MCF 10A (cell line): Measurements from ENCODE around the gene PARVB. TPM values are rescaled to one million over a fixed set of nuclear protein-coding genes. Genes with fewer than 3 reads are reported as not detected.

Source experiments
- BruUV-seq: library from RNA; stranded (reverse); fragments of 400-500 nt; replicated peaks from 2 replicates; lab custom pipeline; 2021; lab: Mats Ljungman, UMichigan
- CTCF ChIA-PET: fragments of 300-600 bp; sonication (Branson Sonifier 250); formaldehyde crosslinking; extraction: SDS; loops from one replicate; lab custom pipeline; 2021; ENCODE audit warnings: antibody characterized with exemption, inconsistent platforms; lab: Yijun Ruan, JAX
- POLR2A ChIA-PET: fragments of 300-600, 350-650 bp; sonication (Branson Sonifier 250); formaldehyde crosslinking; extraction: SDS; loops from one replicate; lab custom pipeline; 2020; ENCODE audit warnings: antibody characterized with exemption, inconsistent platforms; lab: Yijun Ruan, JAX
- DNase-seq: peaks from one replicate; pipeline ENCODE4 v3.0.0-alpha.2; 2018; ENCODE audit not compliant: unreplicated experiment
- H3K27ac Mint-ChIP-seq: one replicate; pipeline ENCODE4 v1.8.0; 2022; ENCODE audit warnings: mild to moderate bottlenecking, low read depth, mixed read lengths; ENCODE audit not compliant: unreplicated experiment
- H3K27me3 Mint-ChIP-seq: one replicate; pipeline ENCODE4 v1.8.0; 2022; ENCODE audit warnings: mixed read lengths; ENCODE audit not compliant: insufficient read depth, unreplicated experiment
- H3K36me3 Mint-ChIP-seq: one replicate; pipeline ENCODE4 v1.8.0; 2022; ENCODE audit warnings: mild to moderate bottlenecking, moderate library complexity, mixed read lengths; ENCODE audit not compliant: insufficient read depth, unreplicated experiment
- H3K4me1 Mint-ChIP-seq: one replicate; pipeline ENCODE4 v1.8.0; 2022; ENCODE audit warnings: mixed read lengths; ENCODE audit not compliant: insufficient read depth, unreplicated experiment
- H3K4me3 Mint-ChIP-seq: one replicate; pipeline ENCODE4 v1.8.0; 2022; ENCODE audit warnings: mild to moderate bottlenecking, moderate library complexity, mixed read lengths; ENCODE audit not compliant: unreplicated experiment
- H3K9me3 Mint-ChIP-seq: one replicate; pipeline ENCODE4 v1.8.0; 2022; ENCODE audit warnings: mixed read lengths; ENCODE audit not compliant: unreplicated experiment
- intact Hi-C: fragments of 100-400 bp; cut with micrococcal nuclease; formaldehyde crosslinking; loops from 2 replicates; pipeline ENCODE4 v1.14.1; 2022
- total RNA-seq: library from RNA; stranded (reverse); gene quantifications from 2 replicates; pipeline ENCODE4 v1.2.3, GENCODE V29; 2022
- TF ChIP-seq, protein P1 (sequence below): fragments of 200-600 bp; IDR thresholded peaks from one replicate; pipeline ENCODE4 v1.8.0; 2022; ENCODE audit warnings: antibody characterized with exemption, mild to moderate bottlenecking; ENCODE audit not compliant: unreplicated experiment

The PARVB gene
- total RNA-seq, 1 experiment from 2014 or later: 26.0 TPM

DNA sequence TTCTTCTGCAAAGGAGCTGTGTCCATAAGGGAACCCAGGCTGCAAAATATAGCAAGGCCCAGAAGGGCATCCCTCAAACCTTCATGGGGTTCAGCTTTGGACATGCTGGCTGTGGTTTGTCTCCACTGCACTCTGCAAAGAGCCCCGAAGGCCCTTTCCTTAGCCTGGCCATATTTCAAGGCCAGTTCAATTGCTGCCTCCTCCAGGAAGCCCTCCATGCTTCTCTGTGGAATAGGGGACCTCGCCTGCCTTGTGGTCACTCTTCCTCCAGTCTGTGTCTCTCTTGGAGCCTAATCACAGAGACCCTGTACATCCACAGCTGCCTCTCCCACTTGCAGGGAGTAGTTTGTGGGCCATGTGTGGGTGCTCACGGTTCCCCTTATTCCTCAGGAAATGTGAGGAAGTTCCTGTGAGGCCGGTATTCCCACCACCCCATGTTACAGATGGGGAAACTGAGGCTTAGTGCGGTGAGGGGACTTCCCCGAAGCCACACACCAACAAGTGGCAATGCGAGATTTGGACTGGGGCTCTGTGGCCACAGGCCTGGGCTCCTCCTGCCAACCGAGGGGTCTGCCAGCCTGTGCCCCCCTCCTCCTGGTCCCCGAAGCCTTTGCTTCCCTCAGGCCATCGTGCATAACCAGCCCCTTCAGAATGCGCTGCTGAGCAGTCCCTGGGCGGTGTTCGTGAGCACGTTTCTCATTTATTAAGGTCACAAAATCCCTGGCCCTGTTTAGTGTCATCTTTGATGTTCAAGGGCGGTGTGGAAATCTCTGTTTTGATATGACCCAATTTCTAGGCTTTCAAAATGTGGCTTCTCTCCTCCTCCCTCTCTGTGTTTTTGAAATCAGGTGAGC is 65.8 kb downstream of the PARVB start:
- intact Hi-C loops: loop anchor here (10.0 kb wide), 1 partner anchor 55 kb away; no protein-coding TSS in a partner anchor
- H3K36me3 Mint-ChIP-seq: no peaks in the 10 kb centered on the region
- ChIA-PET POLR2A (interaction anchor here (0.6 kb wide), 1 partner anchor 291 kb away, joined by 3 read pairs; no protein-coding TSS in a partner anchor), CTCF (interaction anchor here (0.6 kb wide), 2 partner anchors 12 to 701 kb away, joined by 3 read pairs; no protein-coding TSS in a partner anchor)
- TF ChIP-seq, protein P1, sequence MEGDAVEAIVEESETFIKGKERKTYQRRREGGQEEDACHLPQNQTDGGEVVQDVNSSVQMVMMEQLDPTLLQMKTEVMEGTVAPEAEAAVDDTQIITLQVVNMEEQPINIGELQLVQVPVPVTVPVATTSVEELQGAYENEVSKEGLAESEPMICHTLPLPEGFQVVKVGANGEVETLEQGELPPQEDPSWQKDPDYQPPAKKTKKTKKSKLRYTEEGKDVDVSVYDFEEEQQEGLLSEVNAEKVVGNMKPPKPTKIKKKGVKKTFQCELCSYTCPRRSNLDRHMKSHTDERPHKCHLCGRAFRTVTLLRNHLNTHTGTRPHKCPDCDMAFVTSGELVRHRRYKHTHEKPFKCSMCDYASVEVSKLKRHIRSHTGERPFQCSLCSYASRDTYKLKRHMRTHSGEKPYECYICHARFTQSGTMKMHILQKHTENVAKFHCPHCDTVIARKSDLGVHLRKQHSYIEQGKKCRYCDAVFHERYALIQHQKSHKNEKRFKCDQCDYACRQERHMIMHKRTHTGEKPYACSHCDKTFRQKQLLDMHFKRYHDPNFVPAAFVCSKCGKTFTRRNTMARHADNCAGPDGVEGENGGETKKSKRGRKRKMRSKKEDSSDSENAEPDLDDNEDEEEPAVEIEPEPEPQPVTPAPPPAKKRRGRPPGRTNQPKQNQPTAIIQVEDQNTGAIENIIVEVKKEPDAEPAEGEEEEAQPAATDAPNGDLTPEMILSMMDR: no peak
- no peaks in the 10 kb centered on the region for H3K9me3 Mint-ChIP-seq
- H3K4me3 Mint-ChIP-seq: no peak overlapping the region
- H3K27me3 Mint-ChIP-seq: no peaks in the 10 kb centered on the region
- no peak overlapping the region for H3K27ac Mint-ChIP-seq
- no peak for DNase-seq
- H3K4me1 Mint-ChIP-seq: peaks cover 16% of the 10 kb centered on the region
- no TSS peak for BruUV-seq

- Mint-ChIP-seq H3K27me3 (no peaks in the 10 kb centered on the region), H3K4me3 (no peak overlapping the region), H3K36me3 (no peaks in the 10 kb centered on the region), H3K9me3 (no peaks in the 10 kb centered on the region), H3K27ac (no peak overlapping the region), H3K4me1 (peaks cover 14% of the 10 kb centered on the region)
- DNase-seq: no peak
- ChIA-PET CTCF (interaction anchor here (0.7 kb wide), 1 partner anchor 208 kb away, joined by 3 read pairs; no protein-coding TSS in a partner anchor), POLR2A (no interaction called here)
- BruUV-seq: no TSS peak
- TF ChIP-seq, protein P1: no peak
- intact Hi-C loops: no loop called here
Observed at GRCh38 chr22:44090571-44090905, 66.4 kb downstream of the PARVB start.

DNA sequence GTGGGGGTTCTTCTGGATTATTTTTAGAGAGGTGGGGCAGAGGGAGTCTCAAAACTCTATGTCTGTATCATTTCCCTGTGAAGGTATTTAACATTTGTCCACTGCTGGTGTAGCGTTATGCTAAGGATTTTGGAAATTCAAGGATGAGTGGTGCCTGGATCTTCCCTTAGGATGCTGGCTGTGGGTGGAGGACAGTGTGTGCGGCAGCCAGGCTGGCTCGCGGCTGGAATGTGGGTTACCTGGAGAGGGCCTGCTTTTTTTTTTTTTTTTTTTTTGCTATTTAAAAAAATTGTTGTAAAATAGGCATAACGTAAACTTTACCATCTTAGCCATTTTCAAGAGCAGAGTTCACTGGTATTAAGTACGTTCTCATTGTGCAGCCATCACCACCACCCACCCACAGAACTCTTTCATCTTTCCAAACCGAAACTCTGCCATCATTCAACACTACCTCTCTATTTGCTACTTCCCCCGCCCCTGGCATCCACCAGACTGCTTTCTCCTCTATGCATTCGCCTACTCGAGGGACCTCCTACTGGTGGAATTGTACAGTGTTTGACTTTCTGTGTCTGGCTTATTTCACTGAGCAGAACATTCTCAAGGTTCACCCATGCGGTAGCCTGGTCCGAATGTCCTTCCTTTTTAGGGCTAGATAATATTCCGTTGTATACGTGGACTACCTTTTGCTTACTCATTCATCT is 67.1 kb downstream of the PARVB start:
- TF ChIP-seq, protein P1: no peak
- POLR2A ChIA-PET: no interaction called here
- no peaks in the 10 kb centered on the region for H3K36me3 Mint-ChIP-seq
- no peak overlapping the region for H3K27ac Mint-ChIP-seq
- no peak overlapping the region for H3K4me3 Mint-ChIP-seq
- no TSS peak for BruUV-seq
- peak; percentile 17 for DNase-seq
- CTCF ChIA-PET: interaction anchor here (0.7 kb wide), 1 partner anchor 208 kb away, joined by 3 read pairs; no protein-coding TSS in a partner anchor
- peaks cover 8% of the 10 kb centered on the region for H3K4me1 Mint-ChIP-seq
- intact Hi-C loops: no loop called here
- no peaks in the 10 kb centered on the region for H3K27me3 Mint-ChIP-seq
- H3K9me3 Mint-ChIP-seq: no peaks in the 10 kb centered on the region

DNA sequence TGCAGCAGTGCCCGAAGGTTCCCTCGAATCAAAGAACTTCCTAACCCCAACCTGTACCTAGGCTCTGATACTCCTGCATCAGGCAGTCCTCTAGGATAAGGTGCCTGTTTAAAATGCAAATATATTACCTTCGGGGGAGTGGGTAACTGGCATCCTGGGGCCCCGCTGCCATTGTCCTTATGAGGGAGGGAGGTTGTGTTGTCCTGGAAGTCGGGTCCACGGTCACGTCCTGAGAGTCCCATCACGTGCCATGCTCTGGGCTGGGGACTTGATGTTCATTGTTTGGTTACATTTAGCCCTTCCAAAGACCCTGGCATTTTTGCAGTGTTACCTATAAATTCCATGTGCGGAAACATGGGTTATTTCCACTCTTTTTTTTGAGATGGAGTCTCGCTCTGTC is 67.6 kb downstream of the PARVB start:
- H3K9me3 Mint-ChIP-seq: no peaks in the 10 kb centered on the region
- H3K27ac Mint-ChIP-seq: no peak overlapping the region
- no peaks in the 10 kb centered on the region for H3K27me3 Mint-ChIP-seq

More for the DNA sequence above, 67.6 kb downstream of the PARVB start:
- no peak for DNase-seq
- no peaks in the 10 kb centered on the region for H3K36me3 Mint-ChIP-seq
- POLR2A ChIA-PET: no interaction called here
- CTCF ChIA-PET: interaction anchor here (0.6 kb wide), 1 partner anchor 511 kb away, joined by 3 read pairs; no protein-coding TSS in a partner anchor
- intact Hi-C loops: no loop called here
- no peak overlapping the region for H3K4me3 Mint-ChIP-seq
- no TSS peak for BruUV-seq
- TF ChIP-seq, protein P1: no peak
- H3K4me1 Mint-ChIP-seq: peaks cover 8% of the 10 kb centered on the region
